Panc1 (cell line): Measurements from ENCODE around the gene HEPHL1.

Experiments
- POLR2AphosphoS5 ChIP-seq: IDR thresholded peaks from 2 replicates; pipeline ENCODE4 v1.6.1; 2012; ENCODE audit warnings: mild to moderate bottlenecking, low read depth, low read length, moderate library complexity
- SIN3A ChIP-seq: IDR thresholded peaks from 2 replicates; pipeline ENCODE4 v1.6.1; 2012; ENCODE audit warnings: low read depth, mild to moderate bottlenecking, low read length, moderate library complexity, borderline replicate concordance; ENCODE audit not compliant: insufficient read depth
- TCF7L2 ChIP-seq: IDR thresholded peaks from 2 replicates; pipeline ENCODE4 v1.6.1; 2011; ENCODE audit warnings: mild to moderate bottlenecking, low read depth, low read length, inconsistent platforms
- TF ChIP-seq, protein P1 (sequence below): fragments of 450-650 bp; IDR thresholded peaks from 2 replicates; pipeline ENCODE4 v1.5.1; 2017; ENCODE audit warnings: mild to moderate bottlenecking

GRCh38 chr11:93993747-93994146 lies 27.4 kb upstream of the HEPHL1 start:
- TF ChIP-seq POLR2AphosphoS5 (no peak), SIN3A (no peak), TCF7L2 (no peak)
- TF ChIP-seq, protein P1, sequence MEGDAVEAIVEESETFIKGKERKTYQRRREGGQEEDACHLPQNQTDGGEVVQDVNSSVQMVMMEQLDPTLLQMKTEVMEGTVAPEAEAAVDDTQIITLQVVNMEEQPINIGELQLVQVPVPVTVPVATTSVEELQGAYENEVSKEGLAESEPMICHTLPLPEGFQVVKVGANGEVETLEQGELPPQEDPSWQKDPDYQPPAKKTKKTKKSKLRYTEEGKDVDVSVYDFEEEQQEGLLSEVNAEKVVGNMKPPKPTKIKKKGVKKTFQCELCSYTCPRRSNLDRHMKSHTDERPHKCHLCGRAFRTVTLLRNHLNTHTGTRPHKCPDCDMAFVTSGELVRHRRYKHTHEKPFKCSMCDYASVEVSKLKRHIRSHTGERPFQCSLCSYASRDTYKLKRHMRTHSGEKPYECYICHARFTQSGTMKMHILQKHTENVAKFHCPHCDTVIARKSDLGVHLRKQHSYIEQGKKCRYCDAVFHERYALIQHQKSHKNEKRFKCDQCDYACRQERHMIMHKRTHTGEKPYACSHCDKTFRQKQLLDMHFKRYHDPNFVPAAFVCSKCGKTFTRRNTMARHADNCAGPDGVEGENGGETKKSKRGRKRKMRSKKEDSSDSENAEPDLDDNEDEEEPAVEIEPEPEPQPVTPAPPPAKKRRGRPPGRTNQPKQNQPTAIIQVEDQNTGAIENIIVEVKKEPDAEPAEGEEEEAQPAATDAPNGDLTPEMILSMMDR = no peak
